Esophagus squamous epithelium (tissue), 5 donors: ENCODE results near the gene GABRG3. TPM values are rescaled to one million over a fixed set of nuclear protein-coding genes. Genes with fewer than 3 reads are reported as not detected.

ENCODE experiments used
- DNase-seq: peaks from one replicate; lab custom pipeline; 2025; lab: John Stamatoyannopoulos, UW
- H3K27ac ChIP-seq, 4 donors: fragments of 200-600 bp; sonication (generic); one replicate each; pipeline ENCODE4 v1.5.1; 2016 to 2019; ENCODE audit warnings: mild to moderate bottlenecking in 1 of 4
- H3K27me3 ChIP-seq, 4 donors: fragments of 200-600 bp; sonication (generic); 1 replicate in 3 of 4; 2 replicates in 1 of 4; pipeline versions ENCODE4 v1.5.1 to v1.6.0; 2017 to 2021; ENCODE audit warnings: antibody characterized with exemption in 1 of 4
- H3K36me3 ChIP-seq, 3 donors: fragments of 200-600 bp; sonication (generic); one replicate each; pipeline ENCODE4 v1.5.1; 2016 to 2019
- H3K4me1 ChIP-seq, 3 donors: fragments of 200-600 bp; sonication (generic); one replicate each; pipeline ENCODE4 v1.5.1; 2017 to 2019
- H3K4me3 ChIP-seq, 4 donors: fragments of 200-600 bp; sonication (generic); 1 replicate in 3 of 4; 2 replicates in 1 of 4; pipeline ENCODE4 v1.5.1; 2016 to 2019; ENCODE audit warnings: mild to moderate bottlenecking in 2 of 4, moderate library complexity in 1 of 4
- H3K9me3 ChIP-seq, 3 donors: fragments of 200-600 bp; sonication (generic); one replicate each; pipeline ENCODE4 v1.5.1; 2016 to 2019
- POLR2A ChIP-seq, 4 donors: fragments of 450-650 bp; IDR thresholded peaks; one replicate each; pipeline ENCODE4 v1.6.1; 2017; ENCODE audit warnings: antibody characterized with exemption in 4 of 4, mild to moderate bottlenecking in 4 of 4, moderate library complexity in 3 of 4
- WGBS, 2 donors: methylation state at CpG; one replicate each; pipeline ENCODE4 v1.1.5; 2018; 5-methylcytosine and 5-hydroxymethylcytosine counted together
- intact Hi-C: fragments of 100-400 bp; cut with DNase I; formaldehyde crosslinking; loops from one replicate; pipeline ENCODE4 v1.15.0; 2022
- total RNA-seq, 4 donors: library from RNA; depleted of rRNA; stranded (reverse); fragments of >200 nt; gene quantifications; one replicate each; pipeline ENCODE4 v1.1.0, GENCODE V29; 2016
- TF ChIP-seq, protein P1 (sequence below), 6 experiments: fragments of 450-650 bp in 4 of 6; fragments of 200-600 bp in 2 of 6; sonication (generic) in 2 of 6; IDR thresholded peaks; one replicate each; pipeline ENCODE4 v1.5.1; 2016 to 2019; ENCODE audit warnings: antibody characterized with exemption in 6 of 6, mild to moderate bottlenecking in 4 of 6, moderate library complexity in 4 of 6
- donor health status: DM: yes; HTN: yes; CAD: no.

GABRG3 gene
- total RNA-seq, 4 donors from 2014 or later = 0.04 to 0.08 TPM; not detected in 2

DNA sequence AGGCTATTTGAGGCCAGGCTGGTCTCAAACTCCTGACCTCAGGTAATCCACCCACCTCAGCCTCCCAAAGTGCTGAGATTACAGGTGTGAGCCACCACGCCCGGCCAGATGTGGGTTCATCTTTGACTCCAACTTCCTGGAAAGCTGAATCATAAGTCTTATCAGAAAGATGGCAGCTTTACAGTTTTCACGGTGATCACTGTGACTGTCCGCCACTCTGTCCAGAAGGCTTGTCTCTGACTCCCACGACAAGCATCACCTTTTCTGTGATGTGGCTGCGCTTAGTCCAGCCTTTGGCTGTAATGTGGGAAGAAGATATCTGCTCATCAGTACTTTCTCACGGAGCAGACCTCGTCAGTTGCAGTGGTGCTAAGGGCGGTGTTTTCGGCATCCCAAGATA, 527.7 kb downstream of the GABRG3 start:
- TF ChIP-seq, protein P1, sequence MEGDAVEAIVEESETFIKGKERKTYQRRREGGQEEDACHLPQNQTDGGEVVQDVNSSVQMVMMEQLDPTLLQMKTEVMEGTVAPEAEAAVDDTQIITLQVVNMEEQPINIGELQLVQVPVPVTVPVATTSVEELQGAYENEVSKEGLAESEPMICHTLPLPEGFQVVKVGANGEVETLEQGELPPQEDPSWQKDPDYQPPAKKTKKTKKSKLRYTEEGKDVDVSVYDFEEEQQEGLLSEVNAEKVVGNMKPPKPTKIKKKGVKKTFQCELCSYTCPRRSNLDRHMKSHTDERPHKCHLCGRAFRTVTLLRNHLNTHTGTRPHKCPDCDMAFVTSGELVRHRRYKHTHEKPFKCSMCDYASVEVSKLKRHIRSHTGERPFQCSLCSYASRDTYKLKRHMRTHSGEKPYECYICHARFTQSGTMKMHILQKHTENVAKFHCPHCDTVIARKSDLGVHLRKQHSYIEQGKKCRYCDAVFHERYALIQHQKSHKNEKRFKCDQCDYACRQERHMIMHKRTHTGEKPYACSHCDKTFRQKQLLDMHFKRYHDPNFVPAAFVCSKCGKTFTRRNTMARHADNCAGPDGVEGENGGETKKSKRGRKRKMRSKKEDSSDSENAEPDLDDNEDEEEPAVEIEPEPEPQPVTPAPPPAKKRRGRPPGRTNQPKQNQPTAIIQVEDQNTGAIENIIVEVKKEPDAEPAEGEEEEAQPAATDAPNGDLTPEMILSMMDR (IDR thresholded peaks at IDR 0.05) = no peak
- no peak for TF ChIP-seq POLR2A (IDR thresholded peaks at IDR 0.05)
- H3K27me3 ChIP-seq = no peaks in the 10 kb centered on the region
- no peak overlapping the region for H3K27ac ChIP-seq
- DNase-seq = no peak
- WGBS, 2 donors = 92 to 94% methylated on average over 9 to 10 of the region's 10 CpGs
- intact Hi-C loops = no loop called here
- H3K4me3 ChIP-seq = no peak overlapping the region
- no peaks in the 10 kb centered on the region for H3K4me1 ChIP-seq
- no peaks in the 10 kb centered on the region for H3K9me3 ChIP-seq
- no peaks in the 10 kb centered on the region for H3K36me3 ChIP-seq

DNA sequence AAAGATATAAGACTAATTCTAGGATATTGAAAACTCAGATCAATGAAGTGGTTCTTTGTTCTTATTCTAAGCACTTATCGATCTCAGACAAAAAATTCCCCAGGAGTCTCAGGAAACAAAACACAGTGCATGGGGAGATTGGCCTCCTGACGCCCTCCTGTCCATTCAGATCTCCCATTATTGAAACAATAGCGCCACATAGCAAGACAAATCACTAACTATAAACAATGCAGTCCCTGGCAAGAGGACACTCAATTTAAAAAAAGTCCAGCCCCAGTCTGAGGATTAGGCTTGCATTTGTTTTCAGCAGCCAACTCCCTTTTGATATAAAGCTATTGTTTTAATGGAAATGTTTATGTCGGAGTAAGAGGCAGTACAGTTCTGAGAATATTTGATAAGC, 528.2 kb downstream of the GABRG3 start:
- no peak for TF ChIP-seq POLR2A (IDR thresholded peaks at IDR 0.05)
- TF ChIP-seq, protein P1 (IDR thresholded peaks at IDR 0.05) = no peak
- no peaks in the 10 kb centered on the region for H3K9me3 ChIP-seq

DNA sequence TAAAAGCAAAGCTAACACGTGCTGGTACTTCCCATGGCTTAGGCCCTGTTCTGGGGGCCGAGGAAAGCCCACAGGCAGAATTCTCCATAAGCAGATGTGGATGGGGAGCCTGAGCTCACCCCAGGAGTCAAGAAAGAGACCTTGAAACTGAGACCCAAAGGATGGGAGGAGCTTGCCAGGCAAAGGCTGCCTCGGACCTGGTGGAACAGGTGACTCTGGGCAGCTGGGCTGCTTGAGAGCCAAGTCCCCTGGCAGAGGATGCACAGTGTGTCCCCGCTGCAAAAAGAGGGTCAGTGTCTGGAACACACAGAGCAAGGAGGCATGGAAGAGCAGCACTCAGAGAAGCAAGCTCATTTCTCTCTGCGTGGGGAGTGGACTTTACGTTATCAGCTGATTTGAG, 528.7 kb downstream of the GABRG3 start:
- WGBS, 2 donors = 67 to 75% methylated on average over 6 of the region's 6 CpGs

More for the DNA sequence above, 528.2 kb downstream of the GABRG3 start:
- Histone ChIP-seq H3K36me3 (no peaks in the 10 kb centered on the region), H3K27ac (no peak overlapping the region), H3K27me3 (no peaks in the 10 kb centered on the region), H3K4me1 (no peaks in the 10 kb centered on the region), H3K4me3 (no peak overlapping the region)
- DNase-seq = no peak
- intact Hi-C loops = no loop called here
- 60 to 79% methylated on average over 4 of the region's 4 CpGs for WGBS, 2 donors

DNA sequence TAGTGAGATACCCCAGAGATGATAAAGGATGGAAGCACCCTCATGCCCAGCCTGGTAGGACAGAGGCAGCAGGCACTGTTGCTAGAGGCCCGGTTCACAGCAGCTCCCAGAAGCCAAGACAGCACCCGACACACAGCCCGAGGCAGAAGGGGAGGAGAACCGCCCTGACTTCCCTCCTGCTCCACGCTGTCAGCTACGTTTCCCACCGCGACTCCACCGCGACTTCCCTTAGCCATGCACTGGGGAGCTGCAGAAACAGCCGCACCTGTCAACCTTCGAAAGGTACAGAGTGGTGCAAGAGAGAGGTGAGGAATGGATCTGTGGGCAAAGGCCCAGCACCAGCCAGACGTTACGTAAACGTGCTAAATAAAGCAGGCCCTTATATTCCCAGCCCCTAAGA, 529.2 kb downstream of the GABRG3 start:
- no peaks in the 10 kb centered on the region for H3K9me3 ChIP-seq
- WGBS, 2 donors = 87 to 89% methylated on average over 9 to 15 of the region's 15 CpGs

More for the DNA sequence above, 528.7 kb downstream of the GABRG3 start:
- H3K4me1 ChIP-seq = no peaks in the 10 kb centered on the region
- no peak overlapping the region for H3K27ac ChIP-seq
- H3K27me3 ChIP-seq = no peaks in the 10 kb centered on the region
- no peaks in the 10 kb centered on the region for H3K36me3 ChIP-seq
- H3K4me3 ChIP-seq = no peak overlapping the region
- no peak for DNase-seq
- TF ChIP-seq, protein P1 (IDR thresholded peaks at IDR 0.05) = no peak
- TF ChIP-seq POLR2A (IDR thresholded peaks at IDR 0.05) = no peak
- intact Hi-C loops = no loop called here
- H3K9me3 ChIP-seq = no peaks in the 10 kb centered on the region

DNA sequence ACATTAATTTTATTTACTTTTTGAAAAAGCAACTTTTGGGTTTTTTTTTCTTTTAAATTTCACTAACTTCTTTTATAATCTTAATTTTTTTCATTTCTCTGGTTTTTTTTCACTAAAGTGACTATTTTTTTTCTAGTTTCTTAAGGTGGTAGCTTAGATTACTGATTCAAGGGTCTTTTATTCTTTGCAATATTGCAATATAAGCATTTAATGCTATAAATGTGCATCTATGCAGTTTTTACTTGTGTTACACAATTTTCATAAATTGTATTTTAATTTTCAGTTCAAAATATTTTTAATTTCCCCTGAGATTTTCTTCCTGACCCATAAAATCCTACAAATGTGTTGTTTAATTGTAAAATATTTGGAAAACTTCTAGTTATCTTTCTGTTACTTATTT, 535.8 kb downstream of the GABRG3 start:
- TF ChIP-seq, protein P1 (IDR thresholded peaks at IDR 0.05) = no peak
- no peak for TF ChIP-seq POLR2A (IDR thresholded peaks at IDR 0.05)
- no peaks in the 10 kb centered on the region for H3K27me3 ChIP-seq
- H3K4me1 ChIP-seq = no peaks in the 10 kb centered on the region
- DNase-seq = no peak
- no peak overlapping the region for H3K4me3 ChIP-seq
- H3K27ac ChIP-seq = no peak overlapping the region
- intact Hi-C loops = no loop called here
- H3K9me3 ChIP-seq = peaks cover 0 to 21% (median 5%) of the 10 kb centered on the region in 3 donors
- H3K36me3 ChIP-seq = no peaks in the 10 kb centered on the region

More for the DNA sequence above, 529.2 kb downstream of the GABRG3 start:
- intact Hi-C loops = no loop called here
- DNase-seq = no peak
- H3K36me3 ChIP-seq = no peaks in the 10 kb centered on the region
- TF ChIP-seq, protein P1 (IDR thresholded peaks at IDR 0.05) = no peak
- TF ChIP-seq POLR2A (IDR thresholded peaks at IDR 0.05) = no peak
- H3K27ac ChIP-seq = no peak overlapping the region
- no peak overlapping the region for H3K4me3 ChIP-seq
- H3K27me3 ChIP-seq = no peaks in the 10 kb centered on the region
- no peaks in the 10 kb centered on the region for H3K4me1 ChIP-seq
